OCI-LY7 (cell line): ENCODE results near the gene CDYL. TPM values are rescaled to one million over a fixed set of nuclear protein-coding genes. Genes with fewer than 3 reads are reported as not detected.

Source experiments
- BruUV-seq: library from RNA; stranded (reverse); fragments of 400-500 nt; replicated peaks from 2 replicates; lab custom pipeline; 2021; lab: Mats Ljungman, UMichigan
- CTCF ChIA-PET: fragments of 300-600 bp; sonication (Branson Sonifier 250); formaldehyde crosslinking; loops from one replicate; lab custom pipeline; 2022; ENCODE audit warnings: antibody characterized with exemption; ENCODE audit not compliant: unreplicated experiment; lab: Charles Lee
- POLR2A ChIA-PET: fragments of 300-600 bp; sonication (Branson Sonifier 250); formaldehyde crosslinking; loops from one replicate; lab custom pipeline; 2022; ENCODE audit warnings: antibody characterized with exemption; lab: Charles Lee
- DNase-seq: peaks from one replicate; pipeline ENCODE4 v3.0.0-alpha.2; 2015; ENCODE audit warnings: low spot score
- H2AFZ ChIP-seq: fragments of 200-600 bp; sonication (generic), shearing (Covaris generic); 2 replicates; pipeline ENCODE4 v1.6.1; 2014; ENCODE audit warnings: mild to moderate bottlenecking, antibody characterized with exemption, low read length, moderate library complexity
- H3K27ac ChIP-seq: fragments of 200-600 bp; sonication (generic); 2 replicates; pipeline ENCODE4 v1.5.1; 2014; ENCODE audit warnings: mixed run types, low read depth, mild to moderate bottlenecking, moderate library complexity, low read length, inconsistent platforms; ENCODE audit not compliant: poor library complexity, severe bottlenecking
- H3K36me3 ChIP-seq: fragments of 200-600 bp; sonication (generic); 2 replicates; pipeline ENCODE4 v1.6.1; 2014; ENCODE audit warnings: mild to moderate bottlenecking, antibody characterized with exemption, low read length, moderate library complexity, mixed read lengths; ENCODE audit not compliant: insufficient read depth
- H3K4me1 ChIP-seq: fragments of 200-600 bp; sonication (generic); 2 replicates; pipeline ENCODE4 v1.5.1; 2014; ENCODE audit warnings: mild to moderate bottlenecking, low read length; ENCODE audit not compliant: insufficient read depth, poor library complexity, severe bottlenecking
- H3K4me2 ChIP-seq: fragments of 200-600 bp; sonication (generic); 2 replicates; pipeline ENCODE4 v1.6.1; 2014; ENCODE audit warnings: mild to moderate bottlenecking, low read length
- H3K4me3 ChIP-seq: fragments of 200-600 bp; sonication (generic); 2 replicates; pipeline ENCODE4 v1.5.1; 2014; ENCODE audit warnings: mild to moderate bottlenecking, low read depth, low read length; ENCODE audit not compliant: poor library complexity, severe bottlenecking
- H3K79me2 ChIP-seq: fragments of 200-600 bp; sonication (generic); 2 replicates; pipeline ENCODE4 v1.6.1; 2016; ENCODE audit warnings: low read depth, mild to moderate bottlenecking, low read length, moderate library complexity, mixed read lengths; ENCODE audit not compliant: insufficient read depth
- H3K9me2 ChIP-seq: fragments of 200-600 bp; sonication (generic); 2 replicates; pipeline ENCODE4 v1.6.1; 2016; ENCODE audit warnings: mild to moderate bottlenecking, low read length, mixed read lengths; ENCODE audit not compliant: insufficient read depth
- H3K9me3 ChIP-seq: fragments of 200-600 bp; sonication (generic); 2 replicates; pipeline ENCODE4 v1.6.1; 2014; ENCODE audit warnings: mild to moderate bottlenecking, mixed run types, low read length, mixed read lengths
- H4K20me1 ChIP-seq: fragments of 200-600 bp; sonication (generic); 2 replicates; pipeline ENCODE4 v1.6.1; 2014; ENCODE audit warnings: mild to moderate bottlenecking, antibody characterized with exemption, low read length, moderate library complexity, mixed read lengths; ENCODE audit not compliant: insufficient read depth
- CTCF ChIP-seq: fragments of 200-600 bp; sonication (generic); conservative IDR thresholded peaks from 2 replicates; pipeline ENCODE4 v1.5.1; 2014; ENCODE audit warnings: mild to moderate bottlenecking, antibody characterized with exemption, low read length, moderate library complexity, mixed read lengths
- EZH2phosphoT487 ChIP-seq: fragments of 200-600 bp; sonication (generic); IDR thresholded peaks from 2 replicates; pipeline ENCODE4 v1.6.1; 2018; ENCODE audit warnings: low read depth, borderline replicate concordance, mild to moderate bottlenecking, mixed run types, antibody characterized with exemption, low read length, moderate library complexity, mixed read lengths
- intact Hi-C: fragments of 100-400 bp; cut with micrococcal nuclease; formaldehyde crosslinking; loops from one replicate; pipeline ENCODE4 v1.10.0; 2022; ENCODE audit not compliant: unreplicated experiment
- total RNA-seq, 2 experiments: library from RNA; depleted of rRNA in 1 of 2; stranded (reverse); fragments of >200 nt in 1 of 2; shearing (Covaris generic) in 1 of 2; gene quantifications; 2 replicates each; pipeline ENCODE4 v1.2.3, GENCODE V29; 2014 to 2022

The CDYL gene
- total RNA-seq, 2 experiments from 2014 or later: 33.6 to 76.4 TPM

GRCh38 chr6:4817551-4817950 is 41.3 kb downstream of the CDYL start:
- no peak overlapping the region for H3K4me3 ChIP-seq
- no peaks in the 10 kb centered on the region for H3K9me2 ChIP-seq
- H3K4me2 ChIP-seq: no peak overlapping the region
- H3K79me2 ChIP-seq: peaks cover 70% of the 10 kb centered on the region
- no peak overlapping the region for H2AFZ ChIP-seq
- no peak for DNase-seq
- H3K27ac ChIP-seq: no peak overlapping the region
- ChIA-PET CTCF (no interaction called here), POLR2A (interaction anchor here (1.4 kb wide), 1 partner anchor 9 kb away, joined by 7 read pairs; no protein-coding TSS in a partner anchor)
- no peaks in the 10 kb centered on the region for H3K36me3 ChIP-seq
- no TSS peak for BruUV-seq
- no peaks in the 10 kb centered on the region for H3K9me3 ChIP-seq
- peaks cover 28% of the 10 kb centered on the region for H4K20me1 ChIP-seq
- H3K4me1 ChIP-seq: peaks cover 8% of the 10 kb centered on the region
- intact Hi-C loops: no loop called here
- TF ChIP-seq EZH2phosphoT487 (no peak), CTCF (no peak)

GRCh38 chr6:4818272-4818938 is 42.2 kb downstream of the CDYL start:
- intact Hi-C loops: no loop called here
- no peaks in the 10 kb centered on the region for H3K9me3 ChIP-seq
- H3K4me2 ChIP-seq: no peak overlapping the region
- peaks cover 20% of the 10 kb centered on the region for H4K20me1 ChIP-seq
- no TSS peak for BruUV-seq
- CTCF ChIA-PET: no interaction called here
- H3K4me1 ChIP-seq: peaks cover 8% of the 10 kb centered on the region
- no peak overlapping the region for H2AFZ ChIP-seq
- H3K79me2 ChIP-seq: peaks cover 61% of the 10 kb centered on the region
- POLR2A ChIA-PET: interaction anchor here (0.5 kb wide), 1 partner anchor 337 kb away, joined by 3 read pairs; no protein-coding TSS in a partner anchor
- H3K27ac ChIP-seq: no peak overlapping the region
- DNase-seq: no peak
- H3K36me3 ChIP-seq: no peaks in the 10 kb centered on the region
- H3K9me2 ChIP-seq: no peaks in the 10 kb centered on the region
- TF ChIP-seq CTCF (no peak), EZH2phosphoT487 (no peak)
- no peak overlapping the region for H3K4me3 ChIP-seq

- no peak overlapping the region for H3K4me2 ChIP-seq
- peaks cover 22% of the 10 kb centered on the region for H4K20me1 ChIP-seq
- TF ChIP-seq CTCF: no peak
- TF ChIP-seq EZH2phosphoT487: no peak
- H3K27ac ChIP-seq: no peak overlapping the region
- no TSS peak for BruUV-seq
- intact Hi-C loops: no loop called here
- no peaks in the 10 kb centered on the region for H3K9me3 ChIP-seq
- H3K4me1 ChIP-seq: no peaks in the 10 kb centered on the region
- H3K9me2 ChIP-seq: no peaks in the 10 kb centered on the region
- CTCF ChIA-PET: no interaction called here
- POLR2A ChIA-PET: no interaction called here
- no peak overlapping the region for H3K4me3 ChIP-seq
- DNase-seq: no peak
- H3K36me3 ChIP-seq: no peaks in the 10 kb centered on the region
- H2AFZ ChIP-seq: no peak overlapping the region
- peaks cover 53% of the 10 kb centered on the region for H3K79me2 ChIP-seq
These were observed 43.6 kb downstream of the CDYL start for GRCh38 chr6:4819706-4820283.
